Occipital lobe (tissue), 2 donors: ENCODE measurements around the gene KMT2C. TPM values are rescaled to one million over a fixed set of nuclear protein-coding genes. Genes with fewer than 3 reads are reported as not detected.
"Not testable (repeated sequence)": the region's sequence is repeated elsewhere in the genome, so short reads cannot be mapped to it uniquely, and the experiment has no call there.

Source experiments
- DNase-seq: peaks from one replicate; lab custom pipeline; 2025; lab: John Stamatoyannopoulos, UW
- total RNA-seq: library from RNA; depleted of rRNA; stranded (reverse); fragments of >200 nt; gene quantifications from one replicate; pipeline ENCODE4 v1.2.3, GENCODE V29; 2014

Gene KMT2C
- total RNA-seq, 1 donor from 2014 or later, result 77.7 TPM

DNA sequence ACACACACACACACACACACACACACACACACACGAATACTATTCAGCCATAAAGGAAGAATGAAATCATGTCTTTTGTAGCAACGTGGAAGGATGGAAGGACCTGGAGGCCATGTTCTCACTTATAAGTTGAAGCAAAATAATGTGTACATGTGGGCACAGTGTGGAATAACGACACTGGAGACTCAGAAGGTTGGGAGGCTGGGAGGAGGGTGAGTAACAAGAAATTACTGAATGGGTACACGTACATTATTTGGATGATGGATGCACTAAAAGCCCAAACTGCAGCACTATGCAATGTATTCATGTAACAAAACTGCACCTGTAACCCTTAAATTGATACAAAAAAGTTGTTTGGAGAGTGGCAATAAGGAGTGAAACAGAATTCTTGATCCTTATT lies 32.1 kb downstream of the KMT2C start:
- no peak for DNase-seq

DNA sequence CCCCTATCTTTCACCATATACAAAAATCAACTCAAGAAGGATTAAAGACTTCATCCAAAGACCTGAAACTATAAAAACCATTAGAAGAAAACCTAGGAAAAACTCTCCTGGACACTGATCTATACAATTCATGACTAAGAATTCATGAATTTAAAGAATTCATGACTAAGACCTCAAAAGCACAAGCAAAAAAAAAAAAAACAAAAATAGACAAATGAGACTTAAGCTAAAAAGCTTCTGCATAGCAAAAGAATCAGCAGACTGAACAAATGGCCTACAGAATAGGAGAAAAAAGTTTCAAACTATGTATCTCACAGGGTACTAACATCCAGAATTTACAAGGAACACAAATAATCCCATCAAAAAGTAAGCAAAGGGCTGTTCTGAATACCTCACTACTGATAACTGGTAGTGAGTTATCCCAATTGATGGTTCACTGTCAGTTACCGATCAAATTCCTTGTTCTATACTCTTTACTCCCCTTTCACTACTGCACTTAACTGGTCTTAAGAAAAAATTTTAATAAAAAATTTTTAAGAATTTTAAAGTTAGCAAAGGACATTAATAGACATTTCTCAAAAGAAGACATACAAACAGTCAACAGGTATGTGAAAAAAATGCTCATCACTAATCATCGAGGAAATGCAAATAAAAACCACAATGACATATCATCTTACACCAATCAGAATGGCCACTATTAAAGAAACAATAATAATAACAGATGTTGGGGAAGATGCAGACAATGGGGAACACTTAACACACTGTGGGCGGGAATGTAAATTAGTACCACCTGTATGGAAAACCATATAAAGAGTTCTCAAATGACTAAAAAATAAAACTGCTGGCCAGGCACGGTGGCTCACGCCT lies 33.2 kb downstream of the KMT2C start:
- DNase-seq, result no peak

DNA sequence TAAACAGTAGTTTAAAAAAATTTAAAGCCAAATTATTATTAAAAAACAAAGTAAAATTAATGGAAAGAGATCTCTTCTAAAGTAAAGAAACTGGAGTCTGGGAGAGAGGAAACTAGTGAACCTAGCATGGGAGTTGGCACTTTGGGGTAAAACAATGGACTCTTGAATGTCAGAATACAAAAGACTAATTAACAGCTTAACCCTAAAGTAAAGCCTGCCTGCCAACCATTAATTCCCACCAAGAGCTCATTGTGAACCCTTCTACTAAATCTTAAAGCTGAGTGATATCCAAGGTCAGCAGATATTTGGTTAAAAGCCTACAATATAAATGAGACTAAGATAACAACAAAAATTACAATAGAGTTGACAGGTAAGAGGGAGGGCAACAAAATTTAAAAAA lies 36.5 kb downstream of the KMT2C start:
- no peak for DNase-seq

DNA sequence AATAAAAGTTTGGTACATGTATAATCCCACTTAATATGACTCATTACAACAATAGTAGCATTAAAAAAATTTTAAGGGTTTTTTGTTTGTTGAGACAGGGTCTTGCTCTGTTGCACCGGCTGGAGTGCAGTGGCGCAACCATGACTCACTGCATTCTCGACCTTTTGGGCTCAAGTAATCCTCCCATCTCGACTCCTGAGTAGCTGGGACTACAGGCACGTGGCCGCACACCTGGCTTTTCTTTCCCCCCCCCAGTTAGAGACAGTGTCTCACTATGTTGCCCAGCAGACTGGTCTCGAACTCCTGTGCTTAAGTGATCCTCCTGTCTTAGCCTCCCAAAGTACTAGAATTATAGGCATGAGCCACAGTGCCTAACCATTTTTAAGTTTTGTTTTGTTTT lies 40.7 kb downstream of the KMT2C start:
- no peak for DNase-seq

DNA sequence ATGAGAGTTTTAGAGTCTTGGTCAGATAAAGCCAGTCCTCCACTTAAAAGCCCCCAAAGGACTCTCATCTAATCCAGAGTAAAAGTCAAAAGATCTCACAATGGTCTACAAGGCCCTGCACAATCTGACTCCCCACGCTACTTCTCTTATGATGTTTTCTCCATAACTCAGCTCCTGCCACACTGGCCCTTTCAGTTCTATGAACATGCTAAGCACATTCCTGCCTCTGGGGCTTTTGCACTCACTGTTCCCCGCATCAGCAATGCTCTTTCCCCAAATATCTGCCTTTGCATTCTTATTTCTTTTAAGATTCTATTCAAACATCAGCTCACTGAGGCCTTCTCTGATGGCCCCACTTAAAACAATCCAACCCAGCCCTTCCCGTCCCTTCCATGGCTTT lies 41.6 kb downstream of the KMT2C start:
- DNase-seq, result not testable (repeated sequence)

DNA sequence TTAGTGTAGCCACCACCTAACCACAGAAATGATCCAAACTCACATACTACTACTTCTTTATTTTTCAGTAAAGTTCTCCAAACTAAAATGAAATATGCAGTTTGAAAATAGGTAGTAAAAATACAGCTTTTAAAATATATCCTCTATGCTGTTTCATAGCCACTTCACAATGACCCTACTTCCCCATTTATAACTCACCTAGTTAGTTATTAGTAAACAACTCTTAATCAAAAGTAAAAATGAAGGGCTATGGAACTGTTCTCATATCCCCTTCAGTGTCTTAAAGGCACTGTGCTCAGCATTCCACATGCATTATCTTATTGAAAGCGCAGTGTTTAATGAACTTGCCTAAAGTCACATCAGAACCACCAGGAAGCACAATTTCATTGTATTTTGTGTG lies 43.5 kb downstream of the KMT2C start:
- DNase-seq, result no peak

DNA sequence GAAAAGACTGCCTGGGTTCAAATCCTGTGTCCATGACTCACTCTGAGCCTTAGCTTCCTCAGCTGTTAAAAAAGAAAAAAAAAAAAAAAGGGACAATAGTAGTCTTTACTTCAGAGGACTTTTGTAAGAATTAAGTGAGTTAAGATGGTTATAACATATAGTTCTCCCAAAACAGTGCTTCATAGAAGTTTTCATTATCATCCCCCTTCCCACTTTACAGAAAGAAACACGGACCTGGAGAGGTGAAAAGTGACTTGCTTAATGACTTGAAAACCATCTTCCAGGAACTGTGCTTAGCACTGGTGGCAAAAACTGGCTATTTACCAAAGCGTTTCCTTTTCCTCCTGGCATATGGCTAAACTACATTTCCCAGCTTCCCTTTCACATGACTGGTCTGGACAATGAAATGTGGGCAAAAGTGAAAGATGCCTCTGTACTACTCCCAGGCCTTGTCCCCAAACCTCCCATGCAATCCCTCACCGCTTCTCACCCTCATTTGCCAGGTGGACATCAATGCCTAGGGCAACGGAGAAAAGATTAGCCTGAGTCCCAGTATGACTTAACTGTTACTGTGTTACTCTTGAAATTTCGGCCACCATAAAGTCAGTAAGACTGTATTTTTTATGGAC lies 49.6 kb downstream of the KMT2C start:
- not testable (repeated sequence) for DNase-seq

DNA sequence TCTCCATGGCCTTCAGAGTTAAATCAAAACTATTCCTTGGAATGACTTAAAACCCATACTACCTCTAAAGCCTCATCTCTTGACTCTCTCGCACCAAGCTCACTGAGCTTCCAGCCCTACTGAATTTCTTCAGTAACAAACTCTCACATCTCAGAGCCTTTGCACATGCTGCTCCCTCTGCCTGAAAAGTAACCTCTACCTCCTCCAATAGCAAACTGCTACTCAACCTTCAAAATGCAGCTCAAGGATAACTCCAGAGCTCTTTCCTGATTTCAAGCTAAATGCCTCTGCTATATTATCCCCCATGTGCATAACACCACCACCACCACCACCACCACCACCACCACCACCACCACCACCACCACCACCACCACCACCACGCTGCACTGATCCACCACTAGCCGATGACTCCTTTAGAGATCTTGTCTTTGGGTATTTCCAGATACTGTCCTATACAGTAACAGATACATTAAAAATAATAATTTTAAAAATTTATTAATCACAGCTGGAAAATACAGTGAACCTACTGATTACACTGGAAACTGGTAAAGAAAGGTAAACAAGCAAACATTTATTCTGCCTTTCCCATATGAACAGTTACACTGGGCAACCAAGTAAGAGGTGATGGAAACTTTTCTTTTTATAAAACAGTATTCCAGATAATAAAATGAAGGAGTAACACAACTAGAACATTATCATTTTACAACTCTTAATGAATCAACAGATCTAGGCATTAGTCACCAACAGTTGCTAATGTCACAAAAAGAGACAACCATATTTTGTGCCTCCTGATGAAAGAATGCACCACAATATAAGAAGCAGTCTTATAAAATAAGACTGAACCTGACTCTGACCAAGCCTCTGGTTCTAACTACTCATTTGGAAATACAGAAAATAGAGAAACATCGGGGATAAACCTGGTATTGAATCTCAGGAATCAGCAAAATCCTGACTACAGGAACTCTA lies 51.3 kb downstream of the KMT2C start:
- not testable (repeated sequence) for DNase-seq

DNA sequence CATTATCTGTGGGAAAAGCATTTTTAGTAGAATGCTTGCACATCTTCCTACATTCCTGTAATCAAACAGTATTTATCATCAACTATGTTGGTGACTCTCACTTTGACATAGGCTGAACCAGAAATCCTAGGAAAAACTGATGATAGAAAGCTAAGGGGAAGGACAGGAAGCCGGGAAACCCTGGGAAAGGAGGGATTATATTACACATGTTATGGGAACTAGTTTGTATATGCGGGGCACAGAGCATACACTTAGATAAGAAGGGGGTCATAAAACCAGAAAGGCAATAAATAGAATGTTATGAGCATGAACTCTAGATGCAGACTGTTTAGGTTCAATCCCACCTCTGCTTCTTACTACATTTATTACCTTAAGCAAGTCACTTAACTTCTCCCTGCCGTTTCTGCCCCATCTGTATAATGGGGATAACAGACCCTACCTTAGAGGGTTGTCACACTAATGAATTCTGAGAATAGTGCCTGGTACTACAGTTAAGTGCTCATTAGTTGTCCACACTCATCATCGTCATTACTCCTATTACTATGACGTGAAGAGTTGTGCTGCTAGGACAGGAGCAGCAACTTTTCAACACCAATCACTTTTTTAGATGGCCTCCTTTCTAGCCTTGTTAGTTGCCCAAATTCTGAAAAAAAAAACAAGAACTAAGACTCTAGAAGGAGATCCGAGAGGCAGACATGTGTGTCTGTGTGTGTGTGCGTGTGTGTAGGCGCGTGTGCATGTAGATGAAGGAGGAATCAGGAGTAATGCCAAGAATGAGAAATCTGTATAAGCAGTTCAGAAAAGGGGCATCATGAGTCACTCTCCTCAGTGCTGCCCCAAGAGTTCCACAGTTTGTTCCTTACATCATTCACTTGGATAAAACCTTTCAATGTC lies 52.2 kb downstream of the KMT2C start:
- DNase-seq, result no peak

DNA sequence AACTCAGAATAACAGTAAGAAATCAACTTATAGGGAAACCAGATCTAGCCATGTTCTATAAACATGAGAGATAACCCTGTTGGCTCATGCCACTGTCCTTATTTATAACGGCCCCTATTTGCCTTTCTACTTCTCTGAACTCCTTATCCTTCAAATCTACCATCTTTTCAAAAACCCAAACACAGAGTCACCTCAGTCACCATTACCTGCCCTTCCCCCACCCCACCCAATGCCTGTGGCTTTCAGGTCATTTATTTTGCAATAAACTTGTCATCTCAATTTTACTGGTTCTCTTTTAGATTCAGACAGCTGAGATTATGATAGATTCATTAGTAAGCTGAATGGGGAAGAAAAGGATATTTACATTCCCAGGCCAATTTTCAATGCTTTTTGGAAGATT lies 53.6 kb downstream of the KMT2C start:
- no peak for DNase-seq

DNA sequence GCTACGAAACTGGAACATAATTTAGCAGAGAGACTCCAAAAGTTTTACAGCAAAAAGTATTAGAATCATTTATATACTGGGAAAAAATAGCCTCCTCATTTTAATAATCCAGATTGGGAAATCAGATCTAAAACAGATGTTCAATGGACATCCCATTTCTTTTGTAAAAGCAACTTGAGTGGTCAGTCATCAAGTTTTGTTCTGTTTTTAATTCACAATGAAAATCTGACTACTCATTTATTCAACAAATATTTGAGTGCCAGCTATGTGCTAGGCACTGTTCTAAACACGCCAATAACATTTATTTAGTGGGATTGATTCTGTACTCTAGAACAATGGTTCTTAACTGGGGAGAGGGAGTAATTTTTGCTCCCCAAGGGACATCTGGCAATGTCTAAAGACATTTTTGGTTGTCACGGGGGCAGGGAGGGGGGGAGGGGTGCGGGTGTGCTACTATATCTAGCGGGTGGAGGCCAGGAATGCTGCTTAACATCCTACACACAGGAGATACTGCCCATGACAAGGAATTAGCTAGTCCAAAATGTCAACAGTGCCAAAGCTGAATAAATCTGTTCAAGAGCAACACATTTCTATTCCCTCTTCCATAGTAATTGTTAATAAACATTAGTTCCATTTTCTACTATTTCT lies 54.7 kb downstream of the KMT2C start:
- DNase-seq, result not testable (repeated sequence)

DNA sequence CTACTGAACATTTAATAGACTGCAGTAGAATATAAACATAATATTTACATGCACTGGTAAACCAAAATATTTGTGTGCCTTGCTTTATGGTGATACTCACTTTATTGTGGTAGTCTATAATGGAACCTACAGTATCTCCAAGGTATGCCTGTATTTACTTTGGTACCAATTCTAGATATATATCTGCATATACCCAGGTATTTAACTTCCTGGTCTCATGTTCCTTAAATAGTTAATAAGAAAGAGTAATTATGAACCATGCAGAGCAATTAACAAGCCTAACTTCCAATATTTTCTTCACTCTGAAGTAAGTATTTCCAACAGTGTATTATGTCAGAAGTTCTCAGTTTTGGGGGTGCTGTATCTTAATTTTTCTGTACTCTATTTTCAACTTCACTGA lies 57.3 kb downstream of the KMT2C start:
- not testable (repeated sequence) for DNase-seq

DNA sequence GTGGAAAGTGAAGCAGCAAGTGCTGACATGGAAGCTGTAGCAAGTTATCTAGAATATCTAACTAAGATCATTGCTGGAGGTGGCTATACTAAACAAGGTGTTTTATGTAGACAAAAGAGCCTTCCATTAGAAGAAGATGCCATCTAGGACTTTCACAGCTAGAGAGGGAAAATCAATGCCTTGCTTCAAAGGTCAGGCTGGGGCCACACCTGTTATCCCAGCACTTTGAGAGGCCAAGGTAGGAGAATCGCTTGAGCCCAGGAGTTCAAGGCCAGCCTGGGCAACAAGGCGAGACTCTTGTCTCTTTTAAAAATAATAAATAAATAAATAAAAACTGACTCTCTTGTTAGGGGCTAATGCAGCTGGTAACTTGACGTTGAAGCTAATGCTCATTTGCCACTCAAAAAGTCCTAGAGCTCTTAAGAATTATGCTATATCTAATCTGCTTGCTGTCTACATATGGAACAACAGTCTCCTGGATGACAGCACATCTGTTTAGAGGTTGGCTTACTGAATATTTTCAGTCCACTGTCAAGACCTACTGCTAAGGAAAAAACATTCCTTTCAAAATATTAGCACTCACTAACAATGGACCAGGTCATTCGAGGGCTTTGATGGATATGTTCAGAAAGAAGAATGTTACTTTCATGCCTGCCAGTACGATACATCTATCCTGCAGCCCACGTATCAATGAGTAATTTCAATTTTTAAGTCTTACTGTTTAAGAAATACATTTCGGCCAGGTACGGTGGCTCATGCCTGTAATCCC lies 58.9 kb downstream of the KMT2C start:
- DNase-seq, result not testable (repeated sequence)

DNA sequence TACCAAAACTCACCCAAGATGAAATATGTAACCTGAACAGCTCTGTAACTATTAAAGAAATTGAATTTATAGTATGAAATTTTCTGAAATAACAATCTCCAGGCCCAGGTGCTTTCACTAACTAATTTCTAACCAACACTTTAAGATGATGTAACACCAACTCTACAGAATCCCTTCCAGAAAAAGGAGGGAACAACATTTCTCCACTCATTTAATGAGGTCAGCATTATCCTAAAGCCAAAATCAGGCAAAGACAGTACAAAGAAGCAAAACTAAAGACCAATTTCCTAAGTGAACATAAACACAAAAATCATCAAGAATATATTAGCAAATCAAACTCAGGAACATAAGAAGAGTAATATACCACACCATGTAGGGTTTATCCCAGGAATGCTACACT lies 65.5 kb downstream of the KMT2C start:
- DNase-seq, result no peak

DNA sequence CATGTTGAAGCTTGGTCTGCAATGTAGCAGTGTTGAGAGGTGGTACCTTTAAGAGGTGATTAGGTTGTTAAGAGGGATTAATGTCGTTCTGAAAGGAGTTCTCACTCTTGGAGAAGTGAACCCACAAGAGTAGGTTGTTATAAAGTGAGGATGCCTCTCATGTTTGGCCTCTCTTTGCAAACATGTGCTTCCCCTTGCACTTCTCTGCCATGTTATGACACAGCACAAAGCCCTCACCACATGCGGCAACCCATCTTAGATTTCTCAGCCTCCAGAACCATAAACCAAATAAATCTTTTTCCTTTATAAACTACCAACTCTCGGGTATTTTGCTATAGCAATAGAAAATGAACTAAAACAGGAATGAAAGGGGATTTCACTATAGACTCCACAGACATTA lies 66.3 kb downstream of the KMT2C start:
- no peak for DNase-seq

DNA sequence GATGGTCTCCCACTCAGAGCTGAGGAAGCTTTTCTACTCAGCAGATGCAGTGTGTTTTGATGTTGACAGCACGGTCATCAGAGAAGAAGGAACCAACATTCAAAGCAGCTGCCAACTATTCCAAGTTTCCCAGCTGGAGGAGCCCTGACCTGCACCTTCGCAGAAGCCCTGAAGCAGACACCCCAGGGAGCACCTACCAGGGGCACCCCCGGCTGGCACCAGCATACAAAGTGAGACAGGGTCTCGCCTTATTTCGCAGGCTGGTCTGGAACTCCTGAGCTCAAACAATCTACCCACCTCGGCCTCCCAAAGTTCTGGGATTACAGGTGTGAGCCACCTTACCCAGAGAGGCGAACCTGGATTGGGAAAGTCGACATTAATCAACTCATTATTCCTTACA lies 68.6 kb downstream of the KMT2C start:
- no peak for DNase-seq

DNA sequence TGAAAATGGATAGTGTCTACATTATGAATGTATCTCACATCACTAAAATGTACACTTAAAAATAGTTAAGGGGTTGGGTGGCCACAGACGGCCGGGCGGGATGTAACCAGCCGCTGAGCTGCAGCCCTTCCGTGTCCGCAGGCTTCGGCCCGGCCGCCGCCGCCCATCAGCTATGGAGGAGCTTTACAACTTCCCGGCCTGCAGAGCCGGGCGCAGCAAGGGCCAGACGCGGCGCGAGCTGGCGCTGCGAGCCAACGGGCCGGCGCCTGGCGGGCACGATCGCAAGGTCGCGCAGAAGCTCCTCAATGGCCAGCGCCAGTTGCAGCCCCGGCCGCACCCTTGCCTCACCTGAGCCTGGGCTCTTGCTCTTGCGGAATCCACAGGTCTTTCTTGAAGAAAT lies 69.1 kb downstream of the KMT2C start:
- DNase-seq, result no peak

DNA sequence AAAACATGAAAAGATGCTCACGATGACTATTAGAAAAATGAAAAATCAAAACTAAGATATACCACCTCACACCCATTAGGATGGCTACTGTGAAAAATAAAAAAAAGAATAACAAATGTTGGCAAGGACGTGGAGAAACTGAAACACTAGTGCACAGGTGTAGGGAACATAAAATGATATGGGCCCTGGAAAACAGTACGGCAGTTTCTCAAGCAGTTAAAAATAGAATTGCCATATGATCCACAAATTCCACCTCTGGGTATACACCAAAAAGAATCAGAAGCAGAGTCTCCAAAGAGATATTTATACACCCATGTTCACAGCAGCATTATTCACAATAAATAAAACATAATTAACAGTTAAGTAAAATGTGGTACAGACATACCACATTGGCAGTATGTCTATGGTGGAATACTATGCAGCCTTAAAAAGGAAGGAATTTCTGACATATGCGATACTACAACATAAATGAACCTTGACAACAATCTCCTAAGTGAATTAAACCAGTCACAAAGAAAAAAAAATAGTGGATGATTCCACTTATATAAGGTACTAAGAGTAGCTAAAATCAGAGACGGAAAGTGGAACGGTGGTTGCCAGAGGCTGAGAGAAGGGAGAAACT lies 69.7 kb downstream of the KMT2C start:
- no peak for DNase-seq

DNA sequence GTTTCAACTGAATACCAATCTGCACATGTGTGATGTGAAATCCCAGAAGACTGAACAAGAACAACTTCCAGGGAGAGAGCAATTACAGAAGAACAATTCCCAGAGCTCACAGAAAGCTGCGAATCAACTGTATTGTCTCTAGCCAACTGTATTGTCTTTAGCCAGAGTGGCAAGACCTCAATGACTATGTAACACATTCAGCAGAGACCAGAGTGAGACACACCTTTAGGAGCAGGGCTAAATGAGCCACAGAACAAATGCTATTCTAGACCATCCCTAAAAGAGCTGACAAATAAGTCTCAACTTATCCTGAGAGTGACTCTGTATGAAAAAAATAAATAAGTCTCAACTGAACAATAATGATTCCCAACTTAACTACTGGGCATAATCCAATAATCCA lies 72.0 kb downstream of the KMT2C start:
- no peak for DNase-seq
